GM23338 (cell line): ENCODE measurements around the gene SVIL. TPM values are rescaled to one million over a fixed set of nuclear protein-coding genes. Genes with fewer than 3 reads are reported as not detected.
A peak's percentile ranks its signal among the peaks of the same experiment; 100 is the strongest.

Source experiments
- ATAC-seq: fragments of 200-7000 bp; cut with Tn5 transposase; 3 replicates; pipeline ENCODE4 v1.9.1; 2020
- DNase-seq: peaks from one replicate; pipeline ENCODE4 v3.0.0-alpha.2; 2015; ENCODE audit warnings: low spot score
- H2AFZ ChIP-seq: fragments of 200-600 bp; sonication (generic); 2 replicates; pipeline ENCODE4 v1.8.0; 2016; ENCODE audit warnings: antibody characterized with exemption, mild to moderate bottlenecking, moderate library complexity
- H3F3A ChIP-seq: fragments of 200-600 bp; sonication (generic); replicated peaks from 2 replicates; pipeline ENCODE4 v1.8.0; 2017; ENCODE audit warnings: antibody characterized with exemption, mixed run types, low read depth
- H3K27ac ChIP-seq: fragments of 200-600 bp; sonication (generic); 2 replicates; pipeline ENCODE4 v1.6.1; 2016; ENCODE audit warnings: low read depth
- H3K27me3 ChIP-seq: fragments of 200-600 bp; sonication (generic); 2 replicates; pipeline ENCODE4 v1.8.0; 2016; ENCODE audit warnings: mild to moderate bottlenecking, mixed run types, moderate library complexity; ENCODE audit not compliant: insufficient read depth
- H3K36me3 ChIP-seq: fragments of 200-600 bp; sonication (generic); 2 replicates; pipeline ENCODE4 v1.8.0; 2016; ENCODE audit warnings: mild to moderate bottlenecking; ENCODE audit not compliant: insufficient read depth
- H3K4me1 ChIP-seq: fragments of 200-600 bp; sonication (generic); 2 replicates; pipeline ENCODE4 v1.8.0; 2016; ENCODE audit warnings: mild to moderate bottlenecking, moderate library complexity; ENCODE audit not compliant: insufficient read depth
- H3K4me2 ChIP-seq: fragments of 200-600 bp; sonication (generic); 2 replicates; pipeline ENCODE4 v1.7.1; 2017; ENCODE audit warnings: mixed run types
- H3K4me3 ChIP-seq: fragments of 200-600 bp; sonication (generic); 2 replicates; pipeline ENCODE4 v1.6.1; 2016; ENCODE audit warnings: mixed run types
- H3K79me2 ChIP-seq: fragments of 200-600 bp; sonication (generic); replicated peaks from 2 replicates; pipeline ENCODE4 v1.8.0; 2017; ENCODE audit warnings: mild to moderate bottlenecking; ENCODE audit not compliant: insufficient read depth
- H3K9me2 ChIP-seq: fragments of 200-600 bp; sonication (generic); 2 replicates; pipeline ENCODE4 v1.8.0; 2017; ENCODE audit not compliant: insufficient read depth
- H4K20me1 ChIP-seq: fragments of 200-600 bp; sonication (generic); replicated peaks from 2 replicates; pipeline ENCODE4 v1.8.0; 2017; ENCODE audit warnings: mild to moderate bottlenecking; ENCODE audit not compliant: insufficient read depth
- H3K27ac Mint-ChIP-seq: 2 replicates; pipeline ENCODE4 v1.8.0; 2020; ENCODE audit warnings: inconsistent platforms, mild to moderate bottlenecking, moderate library complexity, mixed read lengths
- H3K27me3 Mint-ChIP-seq: 3 replicates; pipeline ENCODE4 v1.8.0; 2022; ENCODE audit warnings: low read depth, mild to moderate bottlenecking, moderate library complexity, mixed read lengths, inconsistent platforms; ENCODE audit not compliant: insufficient read depth, poor library complexity
- H3K36me3 Mint-ChIP-seq: 3 replicates; pipeline ENCODE4 v1.8.0; 2021; ENCODE audit warnings: low read depth, mild to moderate bottlenecking, inconsistent platforms, moderate library complexity, mixed read lengths
- H3K4me1 Mint-ChIP-seq: 3 replicates; pipeline ENCODE4 v1.8.0; 2020; ENCODE audit warnings: mild to moderate bottlenecking, inconsistent platforms, mixed read lengths
- H3K4me3 Mint-ChIP-seq: 3 replicates; pipeline ENCODE4 v1.8.0; 2021; ENCODE audit warnings: moderate library complexity, mild to moderate bottlenecking, inconsistent platforms, mixed read lengths
- H3K9me3 Mint-ChIP-seq: 3 replicates; pipeline ENCODE4 v1.8.0; 2020; ENCODE audit warnings: moderate library complexity, mild to moderate bottlenecking, inconsistent platforms, mixed read lengths
- EZH2 ChIP-seq: fragments of 200-600 bp; sonication (generic); IDR thresholded peaks from one replicate; pipeline ENCODE4 v1.8.0; 2017; ENCODE audit warnings: antibody characterized with exemption, mild to moderate bottlenecking, low read depth; ENCODE audit not compliant: unreplicated experiment
- EZH2phosphoT487 ChIP-seq: fragments of 200-600 bp; sonication (generic); IDR thresholded peaks from one replicate; pipeline ENCODE4 v1.8.1; 2018; ENCODE audit warnings: antibody characterized with exemption; ENCODE audit not compliant: unreplicated experiment
- POLR2AphosphoS5 ChIP-seq: IDR thresholded peaks from 2 replicates; pipeline ENCODE4 v1.6.1; 2016; ENCODE audit warnings: antibody characterized with exemption, low read depth
- STAT1 ChIP-seq: IDR thresholded peaks from one replicate; pipeline ENCODE4 v1.6.1; 2016; ENCODE audit warnings: antibody characterized with exemption; ENCODE audit not compliant: unreplicated experiment
- ZNF114 ChIP-seq: fragments of 250-450 bp; sonication (Bioruptor Pico); IDR thresholded peaks from 2 replicates; pipeline ENCODE4 v1.5.0; 2020; ENCODE audit warnings: mild to moderate bottlenecking, moderate library complexity
- polyA plus RNA-seq: library from polyadenylated mRNA; unstranded; fragments of >200 nt; fragmentation: Nextera tagmentation; extraction: Ambion mirVana; gene quantifications from 2 replicates; pipeline ENCODE4 v1.2.1, GENCODE V29; 2016
- total RNA-seq: library from RNA; depleted of rRNA; stranded (reverse); fragments of >200 nt; shearing (Covaris generic); gene quantifications from 2 replicates; pipeline ENCODE4 v1.2.3, GENCODE V29; 2014
- TF ChIP-seq, protein P1 (sequence below), 2 experiments: fragments of 200-600 bp in 1 of 2; sonication (generic) in 1 of 2; conservative IDR thresholded peaks; 2 replicates each; pipeline versions ENCODE4 v1.5.1 to v1.6.1; 2016 to 2017; ENCODE audit warnings: antibody characterized with exemption in 2 of 2, low read depth in 2 of 2, mild to moderate bottlenecking in 2 of 2, moderate library complexity in 1 of 2
- TF ChIP-seq, protein P2 (sequence below): fragments of 250-450 bp; sonication (Bioruptor Pico); IDR thresholded peaks from 2 replicates; pipeline ENCODE4 v1.5.0; 2020; ENCODE audit warnings: mild to moderate bottlenecking, moderate library complexity

SVIL gene
- total and polyA plus RNA-seq, 2 experiments from 2014 or later, result 8.8 to 34.9 TPM

DNA sequence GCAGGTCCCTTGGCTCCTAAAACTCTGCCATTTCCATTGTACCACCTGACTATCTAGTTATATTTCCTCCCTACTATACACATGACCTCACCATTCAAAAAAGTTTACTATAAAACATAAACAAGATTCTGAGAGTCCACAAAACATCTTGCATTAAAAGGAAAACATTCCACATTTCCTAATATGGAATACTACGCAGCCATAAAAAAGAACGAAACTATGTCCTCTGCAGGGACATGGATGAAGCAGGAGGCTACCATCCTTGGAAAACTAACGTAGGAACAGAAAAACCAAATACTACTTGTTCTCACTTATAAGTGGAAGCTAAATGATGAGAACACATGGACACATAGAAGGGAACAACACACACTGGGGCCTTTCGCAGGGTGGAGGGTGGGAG lies 48.3 kb downstream of the SVIL start:
- H3K4me3 ChIP-seq, result no peak overlapping the region
- no peak for ATAC-seq
- peaks cover 56% of the 10 kb centered on the region for H3K4me1 Mint-ChIP-seq
- 0 out of 2 replicates have a peak, but pooled peaks cover 3% of the 10 kb centered on the region for H3F3A ChIP-seq
- TF ChIP-seq EZH2 (no peak), ZNF114 (no peak)
- H3K27me3 ChIP-seq, result no peaks in the 10 kb centered on the region
- no peak overlapping the region for H2AFZ ChIP-seq
- no peak for DNase-seq
- no peaks in the 10 kb centered on the region for H3K9me2 ChIP-seq
- peaks cover 30% of the 10 kb centered on the region for H3K4me1 ChIP-seq
- H3K27ac Mint-ChIP-seq, result no peak overlapping the region
- H3K4me2 ChIP-seq, result no peak overlapping the region
- H3K27ac ChIP-seq, result no peak overlapping the region
- H3K36me3 Mint-ChIP-seq, result peaks cover 12% of the 10 kb centered on the region; the same call in 1 of the 3 replicates
- H3K9me3 Mint-ChIP-seq, result peaks cover 7% of the 10 kb centered on the region; the same call in 2 of the 3 replicates
- no peak overlapping the region for H3K4me3 Mint-ChIP-seq
- H3K27me3 Mint-ChIP-seq, result peaks cover 14% of the 10 kb centered on the region
- H3K79me2 ChIP-seq, result no peaks in the 10 kb centered on the region
- H3K36me3 ChIP-seq, result no peaks in the 10 kb centered on the region
- H4K20me1 ChIP-seq, result no peaks in the 10 kb centered on the region

DNA sequence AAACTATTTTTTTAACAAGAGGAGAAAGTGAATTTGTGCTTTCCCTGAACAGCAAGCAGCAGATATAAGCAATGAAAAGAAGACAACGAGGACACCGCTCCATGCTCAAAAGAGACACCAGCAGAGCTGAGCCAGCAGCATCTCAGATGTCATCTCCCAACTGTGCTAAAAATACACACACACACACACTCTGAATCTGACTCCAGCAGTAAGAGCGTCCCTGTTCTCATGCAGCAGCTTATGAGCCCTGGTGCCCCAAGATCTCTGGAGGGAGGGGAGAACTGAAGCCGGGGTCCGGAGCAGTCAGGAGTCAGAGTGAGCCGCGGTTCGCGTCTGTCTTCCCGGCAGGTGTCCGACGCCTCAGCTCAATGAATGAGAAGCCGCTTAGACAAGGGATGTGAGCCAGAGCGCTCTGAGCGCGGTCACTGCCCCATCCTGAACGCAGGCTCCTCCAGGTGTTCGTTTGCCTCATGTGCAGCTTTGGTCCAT lies 49.2 kb downstream of the SVIL start:
- DNase-seq (peak; percentile 81), ATAC-seq (peak; percentile 82)
- Mint-ChIP-seq H3K4me3 (no peak overlapping the region; the same call in 2 of the 3 replicates), H3K4me1 (peaks cover 53% of the 10 kb centered on the region), H3K36me3 (peaks cover 12% of the 10 kb centered on the region; the same call in 1 of the 3 replicates), H3K9me3 (peaks cover 7% of the 10 kb centered on the region; the same call in 2 of the 3 replicates), H3K27ac (no peak overlapping the region), H3K27me3 (peaks cover 14% of the 10 kb centered on the region)
- Histone ChIP-seq H3K27ac (no peak overlapping the region), H2AFZ (no peak overlapping the region), H3K4me3 (no peak overlapping the region), H3K4me1 (peaks cover 30% of the 10 kb centered on the region), H3K9me2 (no peaks in the 10 kb centered on the region), H4K20me1 (no peaks in the 10 kb centered on the region), H3K27me3 (no peaks in the 10 kb centered on the region), H3K36me3 (no peaks in the 10 kb centered on the region), H3K79me2 (no peaks in the 10 kb centered on the region), H3F3A (0 out of 2 replicates have a peak, but pooled peaks cover 3% of the 10 kb centered on the region), H3K4me2 (no peak overlapping the region)
- no peak for TF ChIP-seq EZH2
- TF ChIP-seq, protein P1, sequence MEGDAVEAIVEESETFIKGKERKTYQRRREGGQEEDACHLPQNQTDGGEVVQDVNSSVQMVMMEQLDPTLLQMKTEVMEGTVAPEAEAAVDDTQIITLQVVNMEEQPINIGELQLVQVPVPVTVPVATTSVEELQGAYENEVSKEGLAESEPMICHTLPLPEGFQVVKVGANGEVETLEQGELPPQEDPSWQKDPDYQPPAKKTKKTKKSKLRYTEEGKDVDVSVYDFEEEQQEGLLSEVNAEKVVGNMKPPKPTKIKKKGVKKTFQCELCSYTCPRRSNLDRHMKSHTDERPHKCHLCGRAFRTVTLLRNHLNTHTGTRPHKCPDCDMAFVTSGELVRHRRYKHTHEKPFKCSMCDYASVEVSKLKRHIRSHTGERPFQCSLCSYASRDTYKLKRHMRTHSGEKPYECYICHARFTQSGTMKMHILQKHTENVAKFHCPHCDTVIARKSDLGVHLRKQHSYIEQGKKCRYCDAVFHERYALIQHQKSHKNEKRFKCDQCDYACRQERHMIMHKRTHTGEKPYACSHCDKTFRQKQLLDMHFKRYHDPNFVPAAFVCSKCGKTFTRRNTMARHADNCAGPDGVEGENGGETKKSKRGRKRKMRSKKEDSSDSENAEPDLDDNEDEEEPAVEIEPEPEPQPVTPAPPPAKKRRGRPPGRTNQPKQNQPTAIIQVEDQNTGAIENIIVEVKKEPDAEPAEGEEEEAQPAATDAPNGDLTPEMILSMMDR (conservative IDR thresholded peaks at IDR 0.05; ENCODE audit: low read depth in 2 of 2), result peak in 1 of 2 experiments; percentile 43; a peak in 2 of 4 replicates
- no peak for TF ChIP-seq ZNF114

DNA sequence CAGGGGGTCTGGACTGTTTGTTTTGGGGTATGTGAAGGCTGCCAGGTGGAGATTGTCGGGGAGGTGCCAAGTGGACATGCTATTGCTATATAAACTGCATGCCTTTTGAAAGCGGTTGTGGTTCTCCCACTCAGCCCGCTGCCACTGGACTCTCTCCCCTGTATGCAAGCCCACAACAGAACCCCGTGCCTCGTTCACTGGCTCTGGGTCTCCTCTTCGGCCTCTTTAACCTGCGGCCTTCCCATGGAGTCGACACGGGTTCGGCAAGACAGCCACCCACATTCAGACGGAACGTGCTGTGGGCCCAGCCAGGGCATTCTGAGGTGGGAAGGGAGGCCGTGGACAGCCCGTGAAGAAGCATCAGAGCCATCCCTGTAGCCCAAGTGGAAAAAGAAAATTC lies 50.3 kb downstream of the SVIL start:
- DNase-seq (no peak), ATAC-seq (no peak)
- no peak overlapping the region for H3K4me3 ChIP-seq
- no peaks in the 10 kb centered on the region for H3K36me3 ChIP-seq
- peaks cover 10% of the 10 kb centered on the region for H3K27me3 Mint-ChIP-seq
- H2AFZ ChIP-seq, result no peak overlapping the region
- peaks cover 44% of the 10 kb centered on the region for H3K4me1 Mint-ChIP-seq
- H3K4me3 Mint-ChIP-seq, result no peak overlapping the region
- H3F3A ChIP-seq, result 0 out of 2 replicates have a peak, but pooled peaks cover 3% of the 10 kb centered on the region
- H3K9me3 Mint-ChIP-seq, result peaks cover 7% of the 10 kb centered on the region; the same call in 2 of the 3 replicates
- no peak overlapping the region for H3K27ac Mint-ChIP-seq
- no peaks in the 10 kb centered on the region for H3K9me2 ChIP-seq
- H3K27ac ChIP-seq, result no peak overlapping the region
- no peaks in the 10 kb centered on the region for H3K79me2 ChIP-seq
- H4K20me1 ChIP-seq, result no peaks in the 10 kb centered on the region
- peaks cover 12% of the 10 kb centered on the region; the same call in 1 of the 3 replicates for H3K36me3 Mint-ChIP-seq
- H3K27me3 ChIP-seq, result no peaks in the 10 kb centered on the region
- H3K4me1 ChIP-seq, result peaks cover 20% of the 10 kb centered on the region
- H3K4me2 ChIP-seq, result no peak overlapping the region
- TF ChIP-seq EZH2phosphoT487 (no peak), POLR2AphosphoS5 (no peak), STAT1 (no peak)
- TF ChIP-seq, protein P2, sequence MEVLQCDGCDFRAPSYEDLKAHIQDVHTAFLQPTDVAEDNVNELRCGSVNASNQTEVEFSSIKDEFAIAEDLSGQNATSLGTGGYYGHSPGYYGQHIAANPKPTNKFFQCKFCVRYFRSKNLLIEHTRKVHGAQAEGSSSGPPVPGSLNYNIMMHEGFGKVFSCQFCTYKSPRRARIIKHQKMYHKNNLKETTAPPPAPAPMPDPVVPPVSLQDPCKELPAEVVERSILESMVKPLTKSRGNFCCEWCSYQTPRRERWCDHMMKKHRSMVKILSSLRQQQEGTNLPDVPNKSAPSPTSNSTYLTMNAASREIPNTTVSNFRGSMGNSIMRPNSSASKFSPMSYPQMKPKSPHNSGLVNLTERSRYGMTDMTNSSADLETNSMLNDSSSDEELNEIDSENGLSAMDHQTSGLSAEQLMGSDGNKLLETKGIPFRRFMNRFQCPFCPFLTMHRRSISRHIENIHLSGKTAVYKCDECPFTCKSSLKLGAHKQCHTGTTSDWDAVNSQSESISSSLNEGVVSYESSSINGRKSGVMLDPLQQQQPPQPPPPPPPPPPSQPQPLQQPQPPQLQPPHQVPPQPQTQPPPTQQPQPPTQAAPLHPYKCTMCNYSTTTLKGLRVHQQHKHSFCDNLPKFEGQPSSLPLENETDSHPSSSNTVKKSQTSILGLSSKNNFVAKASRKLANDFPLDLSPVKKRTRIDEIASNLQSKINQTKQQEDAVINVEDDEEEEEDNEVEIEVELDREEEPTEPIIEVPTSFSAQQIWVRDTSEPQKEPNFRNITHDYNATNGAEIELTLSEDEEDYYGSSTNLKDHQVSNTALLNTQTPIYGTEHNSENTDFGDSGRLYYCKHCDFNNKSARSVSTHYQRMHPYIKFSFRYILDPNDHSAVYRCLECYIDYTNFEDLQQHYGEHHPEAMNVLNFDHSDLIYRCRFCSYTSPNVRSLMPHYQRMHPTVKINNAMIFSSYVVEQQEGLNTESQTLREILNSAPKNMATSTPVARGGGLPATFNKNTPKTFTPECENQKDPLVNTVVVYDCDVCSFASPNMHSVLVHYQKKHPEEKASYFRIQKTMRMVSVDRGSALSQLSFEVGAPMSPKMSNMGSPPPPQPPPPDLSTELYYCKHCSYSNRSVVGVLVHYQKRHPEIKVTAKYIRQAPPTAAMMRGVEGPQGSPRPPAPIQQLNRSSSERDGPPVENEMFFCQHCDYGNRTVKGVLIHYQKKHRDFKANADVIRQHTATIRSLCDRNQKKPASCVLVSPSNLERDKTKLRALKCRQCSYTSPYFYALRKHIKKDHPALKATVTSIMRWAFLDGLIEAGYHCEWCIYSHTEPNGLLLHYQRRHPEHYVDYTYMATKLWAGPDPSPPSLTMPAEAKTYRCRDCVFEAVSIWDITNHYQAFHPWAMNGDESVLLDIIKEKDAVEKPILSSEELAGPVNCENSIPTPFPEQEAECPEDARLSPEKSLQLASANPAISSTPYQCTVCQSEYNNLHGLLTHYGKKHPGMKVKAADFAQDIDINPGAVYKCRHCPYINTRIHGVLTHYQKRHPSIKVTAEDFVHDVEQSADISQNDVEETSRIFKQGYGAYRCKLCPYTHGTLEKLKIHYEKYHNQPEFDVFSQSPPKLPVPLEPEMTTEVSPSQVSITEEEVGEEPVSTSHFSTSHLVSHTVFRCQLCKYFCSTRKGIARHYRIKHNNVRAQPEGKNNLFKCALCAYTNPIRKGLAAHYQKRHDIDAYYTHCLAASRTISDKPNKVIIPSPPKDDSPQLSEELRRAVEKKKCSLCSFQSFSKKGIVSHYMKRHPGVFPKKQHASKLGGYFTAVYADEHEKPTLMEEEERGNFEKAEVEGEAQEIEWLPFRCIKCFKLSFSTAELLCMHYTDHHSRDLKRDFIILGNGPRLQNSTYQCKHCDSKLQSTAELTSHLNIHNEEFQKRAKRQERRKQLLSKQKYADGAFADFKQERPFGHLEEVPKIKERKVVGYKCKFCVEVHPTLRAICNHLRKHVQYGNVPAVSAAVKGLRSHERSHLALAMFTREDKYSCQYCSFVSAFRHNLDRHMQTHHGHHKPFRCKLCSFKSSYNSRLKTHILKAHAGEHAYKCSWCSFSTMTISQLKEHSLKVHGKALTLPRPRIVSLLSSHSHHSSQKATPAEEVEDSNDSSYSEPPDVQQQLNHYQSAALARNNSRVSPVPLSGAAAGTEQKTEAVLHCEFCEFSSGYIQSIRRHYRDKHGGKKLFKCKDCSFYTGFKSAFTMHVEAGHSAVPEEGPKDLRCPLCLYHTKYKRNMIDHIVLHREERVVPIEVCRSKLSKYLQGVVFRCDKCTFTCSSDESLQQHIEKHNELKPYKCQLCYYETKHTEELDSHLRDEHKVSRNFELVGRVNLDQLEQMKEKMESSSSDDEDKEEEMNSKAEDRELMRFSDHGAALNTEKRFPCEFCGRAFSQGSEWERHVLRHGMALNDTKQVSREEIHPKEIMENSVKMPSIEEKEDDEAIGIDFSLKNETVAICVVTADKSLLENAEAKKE (CRISPR knock-in tag), result no peak
